GM20431 (cell line): ENCODE measurements around the gene MS4A4E.
"Not testable (repeated sequence)": the region's sequence is repeated elsewhere in the genome, so short reads cannot be mapped to it uniquely, and the experiment has no call there.

Experiments used
- in situ Hi-C: fragments of 300-500 bp; cut with MseI, MboI; formaldehyde crosslinking; loops from one replicate; pipeline ENCODE4 v1.15.0; 2020; ENCODE audit warnings: low sequenced_read_pairs; ENCODE audit not compliant: unreplicated experiment

The MS4A4E gene

GRCh38 chr11:60182541-60183330, 60.2 kb downstream of the MS4A4E start, which contains the start of gene MS4A6A:
TSS of gene MS4A6A (minus strand) at chr11:60183083. CDS start at chr11:60181727, 1,356 bp downstream.
- in situ Hi-C loops = no loop called here

GRCh38 chr11:60175860-60176275, 67.1 kb downstream of the MS4A4E start:
- in situ Hi-C loops = no loop called here

DNA sequence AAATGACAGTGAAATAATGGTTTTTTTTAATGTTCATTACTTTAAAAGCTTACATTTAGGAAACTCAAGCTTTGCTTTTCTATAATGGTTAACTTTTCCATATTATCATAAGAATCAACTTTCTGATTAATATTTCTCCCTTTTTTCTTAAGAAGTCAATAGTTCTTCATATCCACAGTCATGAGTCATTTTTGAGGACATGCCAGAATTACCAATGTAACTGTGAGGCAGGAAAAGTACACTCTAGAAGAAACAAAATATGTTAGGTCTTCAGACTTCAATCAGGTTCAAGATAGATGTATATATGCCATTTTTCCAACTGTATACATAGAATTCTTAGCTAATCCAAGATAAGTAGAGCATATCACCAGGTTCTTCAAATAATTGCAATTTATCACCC, 70.9 kb downstream of the MS4A4E start:
- in situ Hi-C loops = no loop called here

GRCh38 chr11:60170566-60170965, 72.4 kb downstream of the MS4A4E start:
- in situ Hi-C loops = no loop called here

- in situ Hi-C loops = no loop called here
These were observed 73.5 kb downstream of the MS4A4E start for GRCh38 chr11:60169264-60169915.

- in situ Hi-C loops = no loop called here
These were observed 74.6 kb downstream of the MS4A4E start for GRCh38 chr11:60168306-60168705.

DNA sequence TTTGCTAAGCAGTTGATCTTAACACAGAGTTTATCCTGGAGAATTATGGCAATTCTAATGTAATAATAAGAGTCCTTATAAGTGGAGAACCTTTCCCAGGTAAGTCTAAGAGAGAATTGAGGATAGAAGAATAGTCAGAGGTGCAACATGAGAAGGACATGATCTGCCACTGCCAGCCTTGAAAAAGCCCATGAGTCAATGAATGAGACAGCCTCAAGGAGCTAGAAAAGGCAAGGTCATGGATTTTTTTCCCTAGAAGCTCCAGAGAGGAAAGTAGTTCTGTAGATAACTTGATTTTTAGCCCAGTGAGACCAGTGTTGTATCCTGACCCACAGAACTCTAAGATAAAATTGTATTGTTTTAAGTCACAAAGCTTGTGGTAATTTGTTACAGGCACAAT, 77.0 kb downstream of the MS4A4E start:
- in situ Hi-C loops = no loop called here

GRCh38 chr11:60165538-60165937, 77.4 kb downstream of the MS4A4E start:
- in situ Hi-C loops = no loop called here

DNA sequence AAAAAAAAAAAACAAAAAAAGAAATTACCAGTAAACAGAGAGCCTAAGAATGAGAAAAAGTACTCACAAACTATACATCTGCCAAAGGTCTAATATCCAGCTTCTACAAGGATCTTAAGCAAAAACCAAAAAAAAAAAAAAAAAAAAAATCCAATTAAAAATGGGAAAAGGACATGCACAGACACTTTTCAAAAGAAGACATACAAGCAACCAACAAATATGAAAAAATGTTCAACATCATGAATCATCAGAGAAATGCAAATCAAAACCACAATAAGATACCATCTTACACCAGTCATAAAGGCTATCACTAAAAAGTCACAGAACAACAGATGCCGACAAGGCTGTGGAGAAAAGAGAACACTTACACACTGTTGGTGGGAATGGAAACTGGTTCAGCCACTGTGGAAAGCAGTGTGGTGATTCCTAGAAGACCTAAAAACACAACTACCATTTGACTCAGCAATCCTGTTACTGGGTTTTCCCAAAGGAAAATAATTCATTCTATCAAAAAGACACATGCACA, 78.3 kb downstream of the MS4A4E start:
- in situ Hi-C loops = no loop called here

- in situ Hi-C loops = no loop called here
These were observed 81.2 kb downstream of the MS4A4E start for GRCh38 chr11:60161766-60162165.

DNA sequence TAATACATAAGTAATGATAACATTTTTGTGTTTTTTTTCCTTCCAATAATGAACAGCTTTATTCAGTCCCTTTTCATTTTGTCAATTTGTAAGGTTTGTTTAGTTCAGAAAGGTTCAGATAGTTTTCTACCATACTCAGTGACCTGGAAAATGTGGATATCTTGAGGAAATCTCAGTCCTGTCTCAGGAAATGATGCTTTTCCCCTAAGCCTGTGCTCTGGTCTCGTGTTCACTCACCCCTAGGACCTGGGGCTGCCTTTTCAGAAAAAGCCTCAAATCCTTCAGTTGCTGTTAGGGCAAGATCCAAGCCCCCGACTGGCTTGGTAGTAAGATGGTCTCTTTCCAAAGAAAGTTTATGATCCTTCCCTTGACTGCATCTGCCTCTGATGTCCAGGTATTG, 81.8 kb downstream of the MS4A4E start:
- in situ Hi-C loops = no loop called here

DNA sequence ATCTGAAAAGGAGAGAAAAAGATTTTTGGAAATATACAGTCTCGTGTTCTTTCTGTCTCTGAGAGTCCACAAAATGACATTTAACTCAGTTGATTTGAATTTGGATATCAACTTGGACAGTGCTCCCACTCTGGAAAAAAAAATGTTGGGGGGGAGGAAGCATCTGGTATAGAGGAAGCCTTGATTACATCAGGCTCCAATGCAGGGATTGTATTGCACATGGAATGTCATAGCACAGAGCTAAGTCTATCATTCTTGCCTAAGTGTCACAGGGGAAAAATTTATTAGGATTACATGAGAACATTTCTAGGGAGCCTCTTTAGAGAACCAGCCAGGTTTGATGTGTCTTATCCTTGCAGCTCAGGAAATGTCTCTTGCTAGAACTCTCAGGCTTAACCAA, 83.1 kb downstream of the MS4A4E start:
- in situ Hi-C loops = no loop called here

DNA sequence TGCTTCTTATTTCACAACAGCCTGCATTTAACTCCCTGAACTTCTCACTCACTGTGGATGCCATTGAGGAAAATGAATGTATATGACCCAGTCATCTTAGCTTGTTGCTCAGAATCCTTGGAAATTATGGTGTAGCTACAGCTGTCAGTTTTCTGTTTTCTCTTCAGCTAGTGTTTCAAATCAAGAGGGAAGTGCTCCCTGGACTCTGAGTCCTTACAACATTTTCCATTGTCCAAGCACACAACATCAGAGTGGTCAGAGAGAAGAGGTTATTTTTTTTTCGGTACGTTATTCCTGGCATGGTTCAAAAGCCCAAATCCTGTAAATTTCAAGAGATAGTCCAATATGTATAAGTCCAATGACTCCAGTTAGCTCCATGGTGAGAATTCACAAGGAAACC, 83.7 kb downstream of the MS4A4E start:
- in situ Hi-C loops = no loop called here

DNA sequence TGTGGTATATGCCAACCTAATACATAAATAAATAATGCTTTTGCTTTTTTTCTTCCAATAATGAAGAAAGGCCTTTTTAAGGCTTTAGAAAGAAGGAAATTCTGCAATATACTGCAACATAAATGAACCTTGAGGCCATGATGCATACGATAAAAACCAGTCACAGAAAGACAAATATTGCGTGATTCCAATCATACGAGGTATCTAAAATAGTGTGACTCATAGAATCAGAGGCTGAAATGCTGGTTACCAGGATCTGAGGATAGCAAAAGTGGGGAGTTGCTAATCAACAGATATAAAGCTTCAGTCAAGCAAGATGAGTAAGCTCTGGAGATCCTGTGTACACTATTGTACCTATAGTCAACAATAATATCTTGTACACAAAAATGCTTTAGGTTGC, 84.3 kb downstream of the MS4A4E start:
- in situ Hi-C loops = no loop called here

- in situ Hi-C loops = no loop called here
These were observed 87.0 kb downstream of the MS4A4E start for GRCh38 chr11:60155931-60156330.

DNA sequence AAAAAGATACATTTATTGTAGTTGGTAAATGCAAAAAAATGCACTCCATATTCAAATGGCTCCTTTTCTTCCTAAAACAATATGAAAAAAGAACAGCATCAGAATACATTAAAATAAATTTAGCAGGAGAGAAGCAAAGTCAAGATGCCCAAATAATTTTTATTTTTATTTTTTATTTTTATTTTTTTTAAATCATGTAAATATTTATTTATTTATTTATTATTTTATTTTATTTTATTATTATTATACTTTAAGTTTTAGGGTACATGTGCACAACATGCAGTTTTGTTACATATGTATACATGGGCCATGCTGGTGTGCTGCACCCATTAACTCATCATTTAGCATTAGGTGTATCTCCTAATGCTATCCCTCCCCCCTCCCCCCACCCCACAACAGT, 90.2 kb downstream of the MS4A4E start:
- in situ Hi-C loops = not testable (repeated sequence)

DNA sequence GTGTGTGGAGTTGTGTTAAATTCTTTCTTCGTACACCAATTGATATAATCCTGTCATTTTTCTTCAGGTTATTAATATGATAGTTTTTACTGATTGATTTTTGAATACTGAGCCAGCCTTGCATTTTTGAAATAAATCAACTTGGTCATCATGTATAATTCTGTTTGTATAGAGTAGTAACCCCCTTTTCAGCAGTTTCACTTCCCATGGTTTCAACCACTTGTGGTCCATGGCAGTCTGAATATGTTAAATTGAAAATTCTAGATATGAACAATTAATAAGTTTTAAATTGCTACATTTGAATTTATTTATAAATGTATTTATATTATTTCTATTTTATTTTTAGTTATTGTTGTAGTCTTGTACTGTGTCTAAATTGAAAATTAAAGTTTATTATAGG, 92.7 kb downstream of the MS4A4E start:
- in situ Hi-C loops = no loop called here
